Keratinocyte (primary cell): Measurements from ENCODE around the gene PCDH9. TPM values are rescaled to one million over a fixed set of nuclear protein-coding genes. Genes with fewer than 3 reads are reported as not detected.
A peak's percentile ranks its signal among the peaks of the same experiment; 100 is the strongest.

Source experiments
- DNase-seq: peaks from one replicate; pipeline ENCODE4 v3.0.0-alpha.2; 2011; ENCODE audit warnings: low read depth, missing footprints, low spot score
- FAIRE-seq: peaks from 2 replicates; lab custom pipeline; 2011; peaks lifted over from hg19 to GRCh38; lab: Jason Lieb, UNC
- H2AFZ ChIP-seq: 2 replicates; pipeline ENCODE4 v1.6.0; 2012; ENCODE audit warnings: low read length, control low read depth, inconsistent platforms; ENCODE audit not compliant: control insufficient read depth
- H3K27ac ChIP-seq: 2 replicates; pipeline ENCODE4 v1.5.1; 2011; ENCODE audit warnings: low read length; ENCODE audit not compliant: control insufficient read depth, insufficient read depth
- H3K27me3 ChIP-seq: 3 replicates; pipeline ENCODE4 v1.6.0; 2011; ENCODE audit warnings: low read length; ENCODE audit not compliant: control insufficient read depth, insufficient read depth; ENCODE audit errors: extremely low read depth
- H3K36me3 ChIP-seq, 2 experiments: 2 replicates in 1 of 2; 3 replicates in 1 of 2; pipeline ENCODE4 v1.5.1; 2011; ENCODE audit warnings: low read length in 2 of 2, mild to moderate bottlenecking in 1 of 2; ENCODE audit not compliant: control insufficient read depth in 2 of 2, insufficient read depth in 2 of 2; ENCODE audit errors: extremely low read depth in 1 of 2
- H3K4me1 ChIP-seq: 3 replicates; pipeline ENCODE4 v1.5.1; 2011; ENCODE audit warnings: low read length; ENCODE audit not compliant: control insufficient read depth, insufficient read depth; ENCODE audit errors: extremely low read depth
- H3K4me2 ChIP-seq: 3 replicates; pipeline ENCODE4 v1.6.0; 2011; ENCODE audit warnings: low read depth, low read length; ENCODE audit not compliant: control insufficient read depth, insufficient read depth; ENCODE audit errors: extremely low read depth
- H3K4me3 ChIP-seq, 3 experiments: fragments of 200-600 bp in 1 of 3; sonication (generic) in 1 of 3; 2 replicates in 2 of 3; 3 replicates in 1 of 3; pipeline ENCODE4 v1.5.1; 2011 to 2016; ENCODE audit warnings: low read length in 3 of 3, mild to moderate bottlenecking in 3 of 3, control low read depth in 2 of 3, inconsistent platforms in 1 of 3, low read depth in 1 of 3, mixed read lengths in 1 of 3, mixed run types in 1 of 3, moderate library complexity in 1 of 3; ENCODE audit not compliant: control insufficient read depth in 2 of 3, insufficient read depth in 2 of 3; ENCODE audit errors: extremely low read depth in 1 of 3
- H3K79me2 ChIP-seq: 2 replicates; pipeline ENCODE4 v1.6.0; 2012; ENCODE audit warnings: low read length; ENCODE audit not compliant: control insufficient read depth, insufficient read depth
- H3K9ac ChIP-seq: 3 replicates; pipeline ENCODE4 v1.6.0; 2011; ENCODE audit warnings: low read length; ENCODE audit not compliant: control insufficient read depth, insufficient read depth; ENCODE audit errors: extremely low read depth
- H3K9me1 ChIP-seq: 3 replicates; pipeline ENCODE4 v1.6.0; 2011; ENCODE audit warnings: low read length; ENCODE audit not compliant: control insufficient read depth, insufficient read depth; ENCODE audit errors: extremely low read depth
- H3K9me3 ChIP-seq: 2 replicates; pipeline ENCODE4 v1.5.1; 2012; ENCODE audit warnings: low read depth, low read length; ENCODE audit not compliant: control insufficient read depth
- H4K20me1 ChIP-seq: 3 replicates; pipeline ENCODE4 v1.6.0; 2011; ENCODE audit warnings: low read length; ENCODE audit not compliant: control insufficient read depth, insufficient read depth; ENCODE audit errors: extremely low read depth
- EZH2 ChIP-seq: IDR thresholded peaks from one replicate; pipeline ENCODE4 v1.6.1; 2012; ENCODE audit warnings: inconsistent platforms, mild to moderate bottlenecking, low read length, moderate library complexity
- dilution Hi-C: fragments of 300-500 bp; cut with MboI; formaldehyde crosslinking; loops from one replicate; pipeline ENCODE4 v1.7.0; 2020; ENCODE audit warnings: low sequenced_read_pairs; ENCODE audit not compliant: extremely low pct_ligation_motif_present
- polyA plus RNA-seq, 5 experiments: library from polyadenylated mRNA; depleted of rRNA in 3 of 5; stranded (reverse) in 3 of 5; stranded (forward) in 1 of 5; unstranded in 1 of 5; fragments of >200 nt; gene quantifications; 1 replicate in 1 of 5; 2 replicates in 3 of 5; 3 replicates in 1 of 5; pipeline versions ENCODE4 v1.2.1 to v1.2.3, GENCODE V29; 2011 to 2012; ENCODE audit warnings: missing spikeins in 2 of 5, low read depth in 1 of 5, low replicate concordance in 1 of 5
- TF ChIP-seq, protein P1 (sequence below), 3 experiments: IDR thresholded peaks in 1 of 3; conservative IDR thresholded peaks in 1 of 3; optimal IDR thresholded peaks in 1 of 3; 2 replicates in 2 of 3; 3 replicates in 1 of 3; pipeline versions ENCODE3 to v1.5.1; 2011; ENCODE audit warnings: low read length in 3 of 3, mild to moderate bottlenecking in 3 of 3, moderate library complexity in 2 of 3, control low read depth in 1 of 3, inconsistent platforms in 1 of 3; ENCODE audit not compliant: insufficient read depth in 2 of 3; ENCODE audit errors: extremely low read depth in 1 of 3

Gene PCDH9
- polyA plus RNA-seq, 1 donor (not counting 4 experiments of a cell fraction or from before 2014, with no cell fraction given): 0.21 TPM

DNA sequence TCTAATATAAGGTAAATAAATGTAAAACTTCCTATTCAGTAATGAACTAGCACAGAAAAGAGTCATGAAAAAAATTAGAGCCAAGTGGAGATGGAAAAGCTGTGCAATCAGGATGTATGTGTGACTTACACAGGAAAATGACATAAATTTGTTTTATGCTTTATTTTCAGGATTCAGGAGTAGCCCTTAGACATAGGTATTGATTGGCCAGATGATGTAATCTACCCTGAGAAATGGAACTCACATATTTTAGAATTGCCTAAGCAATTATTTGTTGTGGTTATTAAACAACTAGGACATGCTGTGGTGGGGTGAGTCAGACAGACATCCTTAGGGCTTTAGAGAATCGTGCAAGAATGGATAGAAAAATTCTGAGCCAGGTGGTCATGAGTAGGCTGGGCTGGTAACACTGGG is 110.6 kb downstream of the PCDH9 start:
- DNase-seq (peak; percentile 45), FAIRE-seq (peak; percentile 67)
- Histone ChIP-seq H3K27me3 (no peaks in the 10 kb centered on the region), H3K79me2 (no peaks in the 10 kb centered on the region), H3K9ac (no peak overlapping the region), H3K9me1 (no peaks in the 10 kb centered on the region), H3K9me3 (no peaks in the 10 kb centered on the region), H3K4me1 (peaks cover 10% of the 10 kb centered on the region), H3K4me2 (no peak overlapping the region), H3K4me3 (no peak overlapping the region), H2AFZ (no peak overlapping the region), H4K20me1 (no peaks in the 10 kb centered on the region), H3K27ac (no peak overlapping the region), H3K36me3 (no peaks in the 10 kb centered on the region)
- no peak for TF ChIP-seq EZH2
- TF ChIP-seq, protein P1, sequence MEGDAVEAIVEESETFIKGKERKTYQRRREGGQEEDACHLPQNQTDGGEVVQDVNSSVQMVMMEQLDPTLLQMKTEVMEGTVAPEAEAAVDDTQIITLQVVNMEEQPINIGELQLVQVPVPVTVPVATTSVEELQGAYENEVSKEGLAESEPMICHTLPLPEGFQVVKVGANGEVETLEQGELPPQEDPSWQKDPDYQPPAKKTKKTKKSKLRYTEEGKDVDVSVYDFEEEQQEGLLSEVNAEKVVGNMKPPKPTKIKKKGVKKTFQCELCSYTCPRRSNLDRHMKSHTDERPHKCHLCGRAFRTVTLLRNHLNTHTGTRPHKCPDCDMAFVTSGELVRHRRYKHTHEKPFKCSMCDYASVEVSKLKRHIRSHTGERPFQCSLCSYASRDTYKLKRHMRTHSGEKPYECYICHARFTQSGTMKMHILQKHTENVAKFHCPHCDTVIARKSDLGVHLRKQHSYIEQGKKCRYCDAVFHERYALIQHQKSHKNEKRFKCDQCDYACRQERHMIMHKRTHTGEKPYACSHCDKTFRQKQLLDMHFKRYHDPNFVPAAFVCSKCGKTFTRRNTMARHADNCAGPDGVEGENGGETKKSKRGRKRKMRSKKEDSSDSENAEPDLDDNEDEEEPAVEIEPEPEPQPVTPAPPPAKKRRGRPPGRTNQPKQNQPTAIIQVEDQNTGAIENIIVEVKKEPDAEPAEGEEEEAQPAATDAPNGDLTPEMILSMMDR (optimal IDR thresholded peaks at IDR 0.05 in 1 of 3, IDR thresholded peaks at IDR 0.05 in 1 of 3, conservative IDR thresholded peaks at IDR 0.05 in 1 of 3; ENCODE audit: extremely low read depth in 1 of 3, insufficient read depth in 2 of 3, low read length in 3 of 3): no peak
- dilution Hi-C loops: no loop called here

- no peak overlapping the region for H2AFZ ChIP-seq
- H3K9me3 ChIP-seq: no peaks in the 10 kb centered on the region
- no peak for DNase-seq
- no peak overlapping the region for H3K9ac ChIP-seq
- dilution Hi-C loops: no loop called here
- no peak for FAIRE-seq
- H3K4me3 ChIP-seq: no peak overlapping the region
- no peaks in the 10 kb centered on the region for H3K36me3 ChIP-seq
- no peaks in the 10 kb centered on the region for H3K9me1 ChIP-seq
- H3K79me2 ChIP-seq: no peaks in the 10 kb centered on the region
- no peak overlapping the region for H3K27ac ChIP-seq
- H3K4me2 ChIP-seq: no peak overlapping the region
- no peaks in the 10 kb centered on the region for H4K20me1 ChIP-seq
- H3K27me3 ChIP-seq: no peaks in the 10 kb centered on the region
- H3K4me1 ChIP-seq: peaks cover 10% of the 10 kb centered on the region
- TF ChIP-seq, protein P1 (optimal IDR thresholded peaks at IDR 0.05 in 1 of 3, IDR thresholded peaks at IDR 0.05 in 1 of 3, conservative IDR thresholded peaks at IDR 0.05 in 1 of 3; ENCODE audit: extremely low read depth in 1 of 3, insufficient read depth in 2 of 3, low read length in 3 of 3): no peak
- TF ChIP-seq EZH2: no peak
Observed at GRCh38 chr13:67118277-67118676, 111.9 kb downstream of the PCDH9 start.
